Activated CD4-positive, alpha-beta T cell treated with anti-CD3 and anti-CD28 coated beads for 24 hours (primary cell): ENCODE results near the gene PDCD7.
A peak's percentile ranks its signal among the peaks of the same experiment; 100 is the strongest.
"Not testable (repeated sequence)": the region's sequence is repeated elsewhere in the genome, so short reads cannot be mapped to it uniquely, and the experiment has no call there.

Experiments
- DNase-seq, 2 donors: peaks; one replicate each; pipeline ENCODE4 v3.0.0-alpha.2; 2020; ENCODE audit warnings: low read depth in 2 of 2

Gene PDCD7

DNA sequence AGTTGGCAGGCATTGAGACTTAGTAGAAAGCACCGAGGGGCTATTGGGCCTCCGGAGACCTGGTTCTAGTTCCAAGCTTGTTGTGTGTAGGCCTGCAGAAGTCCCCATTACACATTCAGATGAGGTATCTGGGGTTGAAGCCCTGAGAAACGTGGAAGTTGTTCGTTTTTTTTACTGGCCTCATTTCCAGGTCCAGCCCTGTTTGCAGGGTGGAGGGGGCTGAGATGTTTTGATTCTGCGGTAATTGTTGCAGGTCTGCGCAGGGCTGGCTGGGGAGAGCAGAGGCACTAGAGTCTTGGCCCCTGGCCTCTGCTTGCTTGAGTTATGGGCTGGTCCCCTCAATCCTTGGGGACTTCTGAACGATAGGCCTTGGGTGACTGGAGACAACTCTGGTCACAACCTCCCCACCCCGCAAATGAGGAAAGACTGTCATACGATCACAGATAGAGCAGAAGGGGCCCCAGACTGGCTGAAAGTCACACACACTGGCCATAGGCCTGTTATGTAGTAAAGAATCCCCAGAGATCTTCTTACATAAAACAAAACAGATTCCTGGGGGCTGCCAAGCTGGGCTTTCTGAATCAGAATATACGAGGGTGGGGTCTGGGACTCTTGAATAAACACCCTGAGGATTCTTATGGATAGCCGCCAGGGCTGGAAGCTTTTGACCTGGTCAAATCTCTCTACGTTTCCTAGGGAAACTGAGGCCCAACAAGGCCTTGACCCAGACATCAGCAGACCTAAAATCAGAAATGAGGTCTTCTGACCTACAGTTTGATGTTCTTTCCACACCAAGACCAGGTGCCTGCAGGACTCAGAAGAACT is 41.5 kb downstream of the PDCD7 start:
- no peak for DNase-seq

DNA sequence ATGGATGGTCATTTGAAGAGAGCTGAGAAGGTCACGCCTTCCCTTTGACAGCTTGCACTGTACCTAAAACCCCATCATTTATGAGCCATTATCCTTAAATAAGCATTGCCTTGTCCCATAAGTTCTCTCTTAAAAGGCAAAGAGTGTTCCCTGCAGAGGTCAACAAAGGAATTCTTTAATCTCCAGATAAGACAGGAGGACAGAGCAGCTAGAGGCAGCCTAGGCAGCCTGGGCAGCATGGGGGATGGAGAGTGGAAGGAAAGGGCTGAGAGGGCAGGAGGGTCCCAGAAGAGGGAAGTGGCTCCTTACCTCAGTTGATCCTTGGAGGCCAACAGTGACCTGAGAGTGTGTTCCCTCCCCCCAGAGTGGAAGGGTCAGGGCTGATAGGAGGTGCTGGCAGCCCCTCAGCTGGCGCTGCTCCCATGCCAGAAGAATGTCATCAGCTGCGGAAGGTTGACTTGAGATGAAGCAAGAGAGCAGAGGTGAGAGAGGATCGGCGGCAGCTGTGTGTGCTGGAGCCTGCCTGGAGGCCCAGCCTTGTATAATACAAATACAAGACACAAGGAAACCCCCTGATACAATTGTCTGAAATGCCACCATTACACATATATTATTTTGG is 44.3 kb downstream of the PDCD7 start:
- no peak for DNase-seq

DNA sequence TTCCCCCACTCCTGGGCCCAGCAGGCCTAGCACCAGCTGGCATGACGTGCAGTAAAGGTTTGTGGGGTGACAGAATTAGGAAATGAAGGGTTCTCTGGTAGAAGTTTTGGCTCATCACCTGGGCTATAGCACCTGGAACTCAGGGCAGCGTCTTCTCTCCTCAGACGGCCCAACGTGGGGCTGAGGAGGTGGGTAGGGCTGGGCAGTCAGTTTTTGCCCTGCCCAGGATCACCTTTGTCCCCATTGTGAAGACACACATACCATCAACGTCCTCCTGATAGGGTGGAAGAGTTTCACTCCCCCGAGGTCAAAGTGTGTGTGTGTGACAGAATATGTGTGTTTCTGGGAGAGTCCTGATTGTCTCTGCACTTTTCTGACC is 45.0 kb downstream of the PDCD7 start:
- DNase-seq = no peak

DNA sequence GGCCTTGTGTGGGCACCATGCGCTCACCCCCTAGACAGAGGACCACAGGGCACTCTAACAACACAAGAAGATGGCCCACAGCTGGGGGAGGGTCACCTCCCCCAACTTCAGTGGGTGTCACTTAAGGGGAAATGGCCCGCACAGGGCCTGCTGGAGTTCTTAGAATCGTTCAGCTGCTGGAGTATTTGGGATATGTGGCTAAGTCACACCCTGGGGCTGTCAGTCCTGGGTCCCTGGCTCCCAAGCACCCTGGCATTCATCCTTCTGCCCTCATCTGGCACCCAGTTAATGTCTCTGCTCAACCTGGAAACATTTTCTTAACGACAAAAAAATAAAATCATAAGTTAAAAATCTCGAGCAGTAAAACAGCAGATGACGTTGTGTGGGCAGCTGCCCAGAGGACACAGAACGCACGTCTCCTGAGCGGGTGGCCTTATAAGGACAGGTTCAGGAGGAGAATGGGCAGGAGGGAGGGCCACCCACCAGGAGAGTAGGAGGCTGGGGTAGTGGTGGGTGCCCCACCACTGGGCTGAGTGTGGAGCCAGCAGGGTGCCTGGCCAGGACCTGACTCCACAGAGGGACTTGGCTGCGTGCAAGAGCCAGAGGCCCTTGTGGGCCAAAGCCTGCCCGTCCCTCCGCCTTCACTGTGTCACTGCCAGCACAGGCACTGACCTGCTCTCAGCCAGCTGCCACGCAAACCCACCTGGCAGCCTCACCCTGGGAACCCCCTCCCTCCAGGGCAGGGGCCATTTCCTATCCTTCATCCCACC is 45.5 kb downstream of the PDCD7 start:
- no peak for DNase-seq

DNA sequence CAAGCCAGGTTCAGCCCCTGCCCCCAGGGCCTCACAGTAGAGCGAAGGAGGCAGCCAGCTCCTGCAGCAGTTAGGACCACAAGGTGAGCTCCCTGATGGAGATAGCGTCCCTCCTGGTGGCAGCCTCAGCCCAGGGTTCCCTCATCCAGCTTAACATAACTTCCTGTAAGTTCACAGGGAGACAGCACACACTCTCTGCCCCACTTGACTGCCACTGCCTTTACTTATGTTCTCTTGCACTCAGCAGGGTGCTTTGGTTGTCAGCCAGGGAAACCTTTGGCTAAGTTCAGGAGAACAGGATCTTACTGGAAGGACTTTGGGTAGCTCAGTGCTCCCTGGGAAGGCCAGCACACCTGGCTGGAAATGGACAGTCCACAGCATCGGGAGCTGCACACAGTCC is 46.2 kb downstream of the PDCD7 start:
- DNase-seq = no peak

DNA sequence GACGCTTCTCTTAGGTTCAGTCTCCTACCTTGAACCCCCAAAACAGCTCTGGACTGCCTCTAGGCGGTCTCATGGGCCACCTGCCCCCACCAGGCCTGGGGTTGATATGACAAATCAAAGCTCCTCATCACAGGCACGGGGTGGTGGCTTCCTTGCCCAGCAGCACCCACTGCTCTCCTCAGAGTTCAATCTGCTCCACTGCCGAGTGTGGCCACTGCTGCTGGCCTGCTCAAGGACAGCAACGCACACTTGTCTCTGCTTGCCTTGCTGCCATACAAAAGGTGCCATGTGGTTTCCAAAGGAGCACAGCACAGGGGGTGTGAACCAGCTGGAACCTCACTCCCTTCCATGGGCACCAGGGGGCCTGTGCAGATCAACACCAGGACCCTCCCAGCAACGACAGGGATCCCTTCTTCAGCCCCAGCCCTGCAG is 46.9 kb downstream of the PDCD7 start:
- no peak for DNase-seq

DNA sequence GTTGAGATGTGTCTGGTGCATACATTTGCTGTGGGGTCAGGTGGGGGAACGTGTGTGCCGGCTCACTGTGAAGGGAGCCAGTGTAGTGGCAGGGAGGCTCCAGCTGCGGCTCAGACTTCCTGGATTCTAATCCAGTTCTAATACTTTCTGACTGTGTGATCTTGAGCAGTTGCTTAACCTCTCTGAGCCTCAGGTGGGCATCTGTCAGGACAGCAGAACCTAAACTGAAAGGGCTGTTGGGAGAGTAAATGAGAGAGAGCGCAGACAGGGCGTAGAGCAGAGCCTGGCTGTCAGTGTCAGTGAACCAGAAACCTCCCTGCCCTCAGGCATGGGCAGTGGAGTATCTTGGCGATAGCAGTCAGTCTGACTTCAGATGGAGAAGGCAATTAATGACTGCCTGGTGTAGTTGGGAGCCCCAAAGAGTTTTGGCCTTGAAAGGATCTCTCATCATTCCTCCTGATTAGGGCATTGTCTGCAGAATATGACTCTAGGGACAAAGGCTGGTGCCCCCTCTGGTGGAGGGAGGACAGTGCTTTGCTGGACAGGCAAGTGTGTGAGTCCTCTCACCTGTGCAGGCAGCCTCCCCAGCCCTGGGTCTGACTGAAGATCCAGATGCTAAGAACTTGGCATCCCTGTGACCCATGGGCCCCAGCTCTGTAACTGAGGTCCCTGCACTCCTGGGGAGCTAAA is 47.5 kb downstream of the PDCD7 start:
- DNase-seq = no peak

DNA sequence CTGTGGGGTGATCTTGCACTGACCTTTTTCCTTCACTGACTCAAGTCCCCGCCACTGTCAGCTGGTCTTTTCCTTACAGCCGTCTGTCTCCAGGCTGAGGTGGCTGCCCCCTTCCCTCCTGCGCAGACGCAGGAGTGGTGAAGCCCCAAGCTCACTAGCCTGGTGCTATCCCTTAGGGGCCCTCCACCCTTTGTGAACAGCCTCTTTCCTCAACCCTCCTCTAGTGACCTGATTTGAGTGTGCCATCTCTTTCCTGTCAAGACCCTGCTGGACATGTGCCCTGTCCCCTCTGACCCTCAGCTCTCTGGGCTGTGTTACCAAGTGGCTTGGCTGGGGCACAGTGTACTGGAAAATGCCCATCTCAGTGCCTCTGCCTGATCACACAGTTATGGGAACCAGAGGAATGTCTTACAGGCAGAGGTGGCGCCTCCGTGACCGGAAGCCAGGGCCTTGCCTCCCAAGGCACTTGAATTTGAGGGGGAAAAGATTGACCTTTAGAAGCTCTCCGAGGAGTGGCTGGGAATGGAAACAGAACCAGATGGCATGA is 48.3 kb downstream of the PDCD7 start:
- no peak for DNase-seq

DNA sequence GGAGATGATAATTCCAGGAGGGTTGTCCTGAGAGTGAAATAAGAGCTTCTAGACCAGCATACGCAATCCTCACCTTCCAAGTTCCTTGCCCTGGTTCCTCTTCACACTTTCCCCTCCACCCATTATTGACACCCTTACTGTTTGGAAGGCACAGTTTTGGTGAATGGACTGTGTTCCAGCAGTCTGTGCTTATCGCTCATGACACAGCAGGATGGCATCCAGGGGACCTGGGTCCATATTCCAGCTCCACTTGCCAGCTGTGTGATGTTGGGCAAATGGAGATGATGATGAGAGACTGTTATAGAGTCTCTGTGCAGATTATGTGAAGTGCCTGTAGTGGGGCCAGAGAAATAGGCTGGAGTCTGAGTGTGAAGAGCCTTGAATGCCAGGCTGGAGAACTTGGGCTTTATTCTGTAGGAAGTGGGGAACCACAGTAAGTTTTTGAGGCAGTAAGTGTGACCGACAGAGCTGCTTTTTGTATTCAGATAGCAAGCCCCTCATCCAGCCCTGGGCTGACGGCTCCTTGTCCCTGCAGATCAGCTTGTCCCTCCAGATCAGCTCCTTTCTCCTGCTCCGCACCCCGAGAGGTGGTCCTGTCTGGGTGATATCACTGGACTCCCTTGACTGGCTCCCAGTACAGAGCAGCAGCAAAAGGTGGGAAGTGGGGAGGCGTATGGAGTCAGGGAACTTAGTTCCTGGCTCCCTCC is 49.0 kb downstream of the PDCD7 start:
- no peak for DNase-seq

DNA sequence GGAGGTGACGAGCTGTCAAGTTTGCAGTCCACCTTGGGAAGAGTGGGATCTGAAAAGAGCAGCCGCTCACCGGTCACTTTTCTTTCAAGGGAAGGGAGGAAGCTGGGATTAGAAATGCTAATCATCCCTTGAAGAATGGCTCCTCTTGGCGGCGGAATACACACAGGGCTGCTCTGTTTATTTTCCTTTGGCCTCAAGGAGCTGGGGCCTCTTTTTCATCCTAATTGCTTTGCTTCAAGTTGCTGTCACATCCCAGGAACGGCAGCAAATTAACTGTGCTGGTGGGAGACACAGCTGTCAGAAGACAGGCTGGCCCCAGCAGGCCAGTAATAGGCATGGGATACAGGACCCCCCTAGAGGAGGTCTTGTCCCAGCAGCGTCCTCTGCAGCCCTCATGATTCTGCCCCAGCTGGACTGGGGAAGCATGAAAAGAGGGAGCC is 50.3 kb downstream of the PDCD7 start:
- DNase-seq = no peak

DNA sequence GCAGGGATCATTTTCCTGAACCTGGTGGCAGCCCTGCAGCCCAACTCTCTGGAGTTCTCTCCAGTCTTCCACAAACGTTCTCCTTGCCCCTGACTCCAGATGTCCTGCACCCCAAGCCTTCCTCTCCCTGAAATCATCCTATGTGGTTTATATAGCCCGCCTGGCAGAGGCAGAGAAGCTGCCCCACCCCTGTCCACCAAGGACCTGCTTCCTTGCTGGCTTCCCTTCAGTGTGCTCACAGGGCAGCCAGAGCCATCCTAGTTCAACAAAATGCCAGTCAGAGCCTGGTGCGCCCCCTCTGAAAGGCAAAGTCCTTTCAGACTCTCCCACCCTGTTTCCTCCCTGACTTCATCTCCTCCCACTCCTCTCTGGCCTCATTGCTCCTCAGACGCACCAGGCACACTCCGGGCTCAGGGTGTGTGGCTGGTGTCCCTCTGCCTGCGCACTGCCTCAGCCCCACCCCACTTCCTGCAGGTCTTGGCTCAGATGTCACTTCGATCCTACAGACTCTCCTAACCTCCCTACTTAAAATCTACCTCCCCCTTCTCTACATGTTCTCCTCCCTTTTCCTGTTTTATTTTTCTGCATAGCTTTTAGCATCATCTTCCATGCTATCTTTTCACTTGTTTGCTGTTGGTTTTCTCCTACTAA is 51.2 kb downstream of the PDCD7 start:
- DNase-seq = no peak

DNA sequence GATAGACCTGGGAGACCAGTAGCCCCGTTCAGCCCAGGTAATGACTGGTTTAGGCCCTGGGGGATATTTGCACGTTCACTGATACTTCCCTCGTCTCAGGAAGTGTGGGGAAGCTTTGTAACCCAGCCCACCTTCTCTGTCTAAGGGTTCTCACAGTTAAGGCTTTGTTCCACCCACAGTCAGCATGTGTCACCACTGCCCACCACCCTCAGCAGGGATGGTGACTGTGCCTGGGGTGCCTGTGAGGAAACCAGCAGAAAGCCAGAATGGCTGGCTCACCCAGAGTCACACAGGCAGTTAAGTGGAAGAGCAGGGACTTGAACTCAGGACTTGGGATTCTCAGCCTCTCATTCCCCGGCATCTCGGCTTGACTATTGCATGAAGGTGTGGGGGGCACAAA is 51.9 kb downstream of the PDCD7 start:
- no peak for DNase-seq

DNA sequence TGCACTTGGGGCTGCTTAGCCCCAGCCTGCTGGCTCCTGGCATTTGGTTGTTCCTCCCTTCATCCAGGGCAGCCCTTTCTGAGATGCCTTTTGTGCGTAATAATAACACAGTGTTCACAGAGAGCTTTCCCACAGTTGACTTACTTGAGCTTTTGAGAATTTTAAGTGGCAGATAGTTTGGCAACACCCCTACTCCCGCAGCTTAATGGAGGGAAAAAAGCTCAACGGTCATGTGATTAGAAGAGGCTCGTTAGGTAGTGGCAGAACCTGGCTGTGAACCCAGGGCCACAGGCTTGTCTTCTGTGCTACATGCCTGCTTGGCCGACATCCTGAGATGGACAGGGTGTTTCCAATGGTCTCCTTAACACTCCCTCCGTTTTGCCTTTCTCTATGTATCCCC is 52.3 kb downstream of the PDCD7 start:
- DNase-seq = no peak

DNA sequence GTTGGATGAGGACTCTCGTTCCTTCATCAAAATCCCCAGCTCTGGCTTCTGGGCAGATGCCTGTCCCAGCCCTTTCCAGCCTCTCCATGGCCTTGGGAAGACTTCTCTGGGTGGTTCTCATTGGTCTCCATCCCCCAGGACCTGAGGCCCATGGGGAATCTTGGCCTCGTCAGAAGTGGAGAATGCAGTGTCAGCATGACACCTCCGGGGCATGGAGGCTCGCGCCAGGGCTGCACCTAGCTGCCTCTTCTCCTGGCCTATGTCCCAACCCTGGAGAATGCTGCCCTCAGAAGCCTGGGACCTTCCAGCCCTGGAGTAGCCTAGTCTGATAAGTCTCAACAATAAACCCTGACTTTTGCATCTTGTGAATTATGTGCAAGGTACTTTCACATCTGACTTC is 54.0 kb downstream of the PDCD7 start:
- DNase-seq = no peak

DNA sequence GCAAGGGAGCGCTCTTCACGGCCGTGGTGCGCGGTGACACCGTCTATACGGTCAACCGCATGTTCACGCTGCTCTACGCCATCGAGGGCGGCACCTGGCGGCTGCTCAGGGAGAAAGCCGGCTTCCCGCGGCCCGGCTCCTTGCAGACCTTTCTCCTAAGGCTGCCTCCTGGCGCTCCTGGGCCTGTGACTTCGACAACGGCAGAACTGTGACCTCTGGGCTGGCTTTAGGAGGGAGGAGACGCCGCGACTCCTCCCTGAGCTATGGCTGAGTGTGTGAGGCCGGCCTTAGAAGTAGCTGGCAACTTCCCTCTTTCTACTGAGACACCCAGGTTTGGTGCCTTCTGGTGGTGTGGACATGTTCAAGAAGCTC is 55.6 kb downstream of the PDCD7 start:
- DNase-seq = peak; percentile 29 to 50

DNA sequence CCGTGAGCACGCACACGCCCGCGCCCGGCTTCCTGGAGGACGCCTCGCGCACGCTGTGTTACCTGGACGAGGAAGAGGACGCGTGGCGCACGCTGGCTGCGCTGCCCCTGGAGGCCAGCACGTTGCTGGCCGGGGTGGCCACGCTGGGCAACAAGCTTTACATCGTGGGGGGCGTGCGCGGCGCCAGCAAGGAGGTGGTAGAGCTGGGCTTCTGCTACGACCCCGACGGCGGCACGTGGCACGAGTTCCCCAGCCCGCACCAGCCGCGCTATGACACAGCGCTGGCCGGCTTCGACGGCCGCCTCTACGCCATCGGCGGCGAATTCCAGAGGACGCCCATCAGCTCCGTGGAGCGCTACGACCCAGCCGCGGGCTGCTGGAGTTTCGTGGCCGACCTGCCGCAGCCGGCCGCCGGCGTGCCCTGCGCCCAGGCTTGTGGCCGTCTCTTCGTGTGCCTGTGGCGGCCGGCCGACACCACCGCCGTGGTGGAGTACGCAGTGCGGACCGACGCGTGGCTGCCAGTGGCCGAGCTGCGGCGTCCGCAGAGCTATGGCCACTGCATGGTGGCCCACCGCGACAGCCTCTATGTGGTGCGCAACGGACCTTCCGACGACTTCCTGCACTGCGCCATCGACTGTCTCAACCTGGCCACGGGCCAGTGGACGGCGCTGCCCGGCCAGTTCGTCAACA is 56.2 kb downstream of the PDCD7 start:
- DNase-seq = no peak

DNA sequence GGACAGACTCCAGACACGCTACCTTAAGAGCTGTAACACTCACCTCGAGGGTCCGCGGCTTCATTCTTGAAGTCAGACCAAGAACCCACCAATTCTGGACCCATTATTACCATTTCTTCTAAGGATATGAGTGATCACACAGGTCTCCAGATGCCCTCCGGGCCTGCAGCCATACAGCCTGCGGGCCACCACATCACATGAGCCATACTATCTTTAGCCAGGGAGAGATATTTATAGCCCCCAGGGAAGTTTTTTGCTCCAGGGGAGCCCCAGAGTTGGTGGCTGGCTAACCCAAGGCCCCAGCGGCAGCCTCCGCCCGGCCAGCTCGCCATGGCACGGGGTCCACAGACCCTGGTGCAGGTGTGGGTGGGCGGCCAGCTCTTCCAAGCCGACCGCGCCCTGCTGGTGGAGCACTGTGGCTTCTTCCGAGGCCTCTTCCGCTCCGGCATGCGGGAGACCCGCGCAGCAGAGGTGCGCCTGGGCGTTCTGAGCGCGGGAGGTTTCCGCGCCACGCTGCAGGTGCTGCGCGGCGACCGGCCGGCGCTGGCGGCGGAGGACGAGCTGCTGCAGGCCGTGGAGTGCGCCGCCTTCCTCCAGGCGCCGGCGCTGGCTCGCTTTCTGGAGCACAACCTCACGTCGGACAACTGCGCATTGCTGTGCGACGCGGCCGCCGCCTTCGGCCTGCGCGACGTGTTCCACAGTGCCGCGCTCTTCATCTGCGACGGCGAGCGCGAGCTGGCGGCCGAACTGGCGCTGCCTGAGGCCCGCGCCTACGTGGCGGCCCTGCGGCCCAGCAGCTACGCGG is 56.9 kb downstream of the PDCD7 start, which contains the start of gene KBTBD13:
TSS of gene KBTBD13 (plus strand) at position 261 of the 805 bp plus-strand sequence. CDS start at position 331, 70 bp downstream.
- no peak for DNase-seq

DNA sequence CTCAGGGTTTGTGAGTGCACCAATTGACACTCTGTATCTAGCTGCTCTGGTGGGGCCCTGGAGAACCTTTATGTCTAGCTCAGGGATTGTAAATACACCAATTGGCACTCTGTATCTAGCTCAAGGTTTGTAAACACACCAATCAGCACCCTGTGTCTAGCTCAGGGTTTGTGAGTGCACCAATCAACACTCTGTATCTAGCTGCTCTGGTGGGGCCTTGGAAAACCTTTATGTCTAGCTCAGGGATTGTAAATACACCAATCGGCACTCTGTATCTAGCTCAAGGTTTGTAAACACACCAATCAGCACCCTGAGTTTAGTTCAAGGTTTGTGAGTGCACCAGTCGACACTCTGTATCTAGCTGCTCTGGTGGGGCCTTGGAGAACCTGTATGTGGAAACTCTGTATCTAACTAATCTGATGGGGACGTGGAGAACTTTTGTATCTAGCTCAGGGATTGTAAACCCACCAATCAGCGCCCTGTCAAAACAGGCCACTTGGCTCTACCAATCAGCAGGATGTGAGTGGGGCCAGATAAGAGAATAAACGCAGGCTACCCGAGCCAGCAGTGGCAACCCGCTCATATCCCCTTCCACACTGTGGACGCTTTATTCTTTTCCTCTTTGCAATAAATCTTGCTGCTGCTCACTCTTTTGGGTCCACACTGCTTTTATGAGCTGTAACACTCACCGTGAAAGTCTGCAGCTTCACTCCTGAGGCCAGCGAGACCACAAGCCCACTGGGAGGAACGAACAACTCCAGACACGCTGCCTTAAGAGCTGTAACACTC is 57.8 kb downstream of the PDCD7 start:
- DNase-seq = not testable (repeated sequence)
